ENCODE measurements around the gene FOSL1. TPM values are rescaled to one million over a fixed set of nuclear protein-coding genes. Genes with fewer than 3 reads are reported as not detected.

The FOSL1 gene
- total RNA-seq, 1 experiment from 2014 or later = 20.5 TPM

DNA sequence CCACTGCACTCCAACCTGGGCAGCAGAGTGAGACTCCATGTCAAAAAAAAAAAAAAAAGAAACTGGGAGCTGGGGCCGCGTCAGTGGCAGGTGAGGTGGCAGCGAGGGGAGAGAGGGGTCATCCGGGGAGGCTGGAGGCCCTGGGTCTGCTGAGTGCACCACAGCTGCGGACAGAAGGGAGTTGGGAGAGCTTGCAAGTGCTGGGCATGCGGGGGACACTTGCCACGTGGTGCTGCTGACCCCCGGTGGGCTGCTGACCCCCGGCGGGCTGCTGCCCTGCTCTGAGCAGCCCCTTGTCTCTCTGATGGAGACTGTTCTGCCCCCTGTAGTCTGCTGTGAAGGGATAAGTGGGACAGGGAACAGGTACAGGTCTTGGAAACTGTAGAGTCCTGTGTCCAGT lies 21.7 kb upstream of the FOSL1 start:
- DNase-seq (ENCODE audit: low spot score) (no peak), ATAC-seq (no peak)
- Mint-ChIP-seq H3K27me3 (ENCODE audit: low read depth) (no peaks in the 10 kb centered on the region), H3K36me3 (peaks cover 12% of the 10 kb centered on the region), H3K27ac (no peak overlapping the region; the same call in 1 of the 2 replicates), H3K4me3 (no peak overlapping the region), H3K9me3 (no peaks in the 10 kb centered on the region), H3K4me1 (peaks cover 7% of the 10 kb centered on the region; the same call in 1 of the 2 replicates)
- ChIA-PET POLR2A (interaction anchor here (0.6 kb wide), 1 partner anchor 23 kb away, joined by 3 read pairs; no protein-coding TSS in a partner anchor), CTCF (interaction anchor here (1.0 to 1.5 kb wide), 2 partner anchors 10 to 33 kb away, joined by 3 to 6 read pairs; partner anchors contain the start of gene FIBP)
- no peak for TF ChIP-seq ZNF232 (CRISPR knock-in tag; IDR thresholded peaks at IDR 0.05)
- TF ChIP-seq, protein P1, sequence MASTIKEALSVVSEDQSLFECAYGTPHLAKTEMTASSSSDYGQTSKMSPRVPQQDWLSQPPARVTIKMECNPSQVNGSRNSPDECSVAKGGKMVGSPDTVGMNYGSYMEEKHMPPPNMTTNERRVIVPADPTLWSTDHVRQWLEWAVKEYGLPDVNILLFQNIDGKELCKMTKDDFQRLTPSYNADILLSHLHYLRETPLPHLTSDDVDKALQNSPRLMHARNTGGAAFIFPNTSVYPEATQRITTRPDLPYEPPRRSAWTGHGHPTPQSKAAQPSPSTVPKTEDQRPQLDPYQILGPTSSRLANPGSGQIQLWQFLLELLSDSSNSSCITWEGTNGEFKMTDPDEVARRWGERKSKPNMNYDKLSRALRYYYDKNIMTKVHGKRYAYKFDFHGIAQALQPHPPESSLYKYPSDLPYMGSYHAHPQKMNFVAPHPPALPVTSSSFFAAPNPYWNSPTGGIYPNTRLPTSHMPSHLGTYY (CRISPR knock-in tag; IDR thresholded peaks at IDR 0.05) = no peak
- no peak for TF ChIP-seq NR2C2 (CRISPR knock-in tag; IDR thresholded peaks at IDR 0.05)
- TF ChIP-seq GRHL2 (CRISPR knock-in tag; IDR thresholded peaks at IDR 0.05; ENCODE audit: insufficient replicate concordance, severe bottlenecking) = no peak
- TF ChIP-seq TEAD4 (CRISPR knock-in tag; IDR thresholded peaks at IDR 0.05) = no peak
- TF ChIP-seq IRF2 (CRISPR knock-in tag; IDR thresholded peaks at IDR 0.05; ENCODE audit: borderline replicate concordance, low read depth) = no peak
- no peak for TF ChIP-seq SP1 (CRISPR knock-in tag; conservative IDR thresholded peaks at IDR 0.05)

DNA sequence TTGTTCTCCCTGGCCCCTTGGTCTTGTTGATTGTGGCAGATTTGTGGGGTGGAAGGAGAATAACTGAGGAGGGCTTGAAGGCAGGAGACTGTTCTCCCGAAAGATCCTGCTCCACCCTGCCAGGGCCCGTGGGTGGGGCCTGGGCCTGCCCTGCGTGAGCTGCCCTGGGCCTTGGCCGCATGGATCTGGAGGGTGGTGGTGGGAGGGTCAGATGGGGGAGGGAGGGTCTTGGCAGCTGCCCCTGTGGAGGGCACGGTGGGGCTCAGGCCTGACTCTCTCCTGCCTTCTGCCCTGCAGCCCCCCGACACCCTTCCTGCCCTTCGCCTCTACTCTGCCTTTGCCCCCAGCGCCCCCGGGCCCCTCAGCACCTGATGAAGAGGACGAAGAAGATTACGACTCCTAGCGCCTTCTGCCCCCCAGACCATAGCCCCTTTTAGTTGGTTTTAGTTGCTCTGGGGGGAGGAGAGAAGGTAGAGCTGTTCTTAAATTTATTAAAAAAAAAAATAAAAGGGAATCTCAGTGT lies 20.9 kb upstream of the FOSL1 start:
- CTCF ChIA-PET = interaction anchor here (0.7 to 1.5 kb wide), 3 partner anchors 11 to 37 kb away, joined by 3 to 6 read pairs (median 3); partner anchors contain the start of gene FIBP
- POLR2A ChIA-PET = no interaction called here
- Mint-ChIP-seq H3K27ac (no peak overlapping the region), H3K27me3 (ENCODE audit: low read depth) (no peaks in the 10 kb centered on the region), H3K9me3 (no peaks in the 10 kb centered on the region), H3K4me3 (peak overlapping the region; percentile 82), H3K36me3 (peaks cover 12% of the 10 kb centered on the region), H3K4me1 (peaks cover 8% of the 10 kb centered on the region; the same call in 1 of the 2 replicates)
- ATAC-seq (no peak), DNase-seq (ENCODE audit: low spot score) (no peak)
- TF ChIP-seq, protein P2, sequence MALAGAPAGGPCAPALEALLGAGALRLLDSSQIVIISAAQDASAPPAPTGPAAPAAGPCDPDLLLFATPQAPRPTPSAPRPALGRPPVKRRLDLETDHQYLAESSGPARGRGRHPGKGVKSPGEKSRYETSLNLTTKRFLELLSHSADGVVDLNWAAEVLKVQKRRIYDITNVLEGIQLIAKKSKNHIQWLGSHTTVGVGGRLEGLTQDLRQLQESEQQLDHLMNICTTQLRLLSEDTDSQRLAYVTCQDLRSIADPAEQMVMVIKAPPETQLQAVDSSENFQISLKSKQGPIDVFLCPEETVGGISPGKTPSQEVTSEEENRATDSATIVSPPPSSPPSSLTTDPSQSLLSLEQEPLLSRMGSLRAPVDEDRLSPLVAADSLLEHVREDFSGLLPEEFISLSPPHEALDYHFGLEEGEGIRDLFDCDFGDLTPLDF (CRISPR knock-in tag; IDR thresholded peaks at IDR 0.05) = no peak
- TF ChIP-seq GABPB1 (CRISPR knock-in tag; IDR thresholded peaks at IDR 0.05) (no peak), CREB1 (CRISPR knock-in tag; IDR thresholded peaks at IDR 0.05) (no peak), MXD4 (CRISPR knock-in tag; IDR thresholded peaks at IDR 0.05; ENCODE audit: borderline replicate concordance) (no peak), ZNF263 (CRISPR knock-in tag; IDR thresholded peaks at IDR 0.05; ENCODE audit: low read depth) (no peak), KAT7 (CRISPR knock-in tag; IDR thresholded peaks at IDR 0.05; ENCODE audit: borderline replicate concordance) (no peak), NFATC4 (CRISPR knock-in tag; IDR thresholded peaks at IDR 0.05) (no peak)
- TF ChIP-seq, protein P3, sequence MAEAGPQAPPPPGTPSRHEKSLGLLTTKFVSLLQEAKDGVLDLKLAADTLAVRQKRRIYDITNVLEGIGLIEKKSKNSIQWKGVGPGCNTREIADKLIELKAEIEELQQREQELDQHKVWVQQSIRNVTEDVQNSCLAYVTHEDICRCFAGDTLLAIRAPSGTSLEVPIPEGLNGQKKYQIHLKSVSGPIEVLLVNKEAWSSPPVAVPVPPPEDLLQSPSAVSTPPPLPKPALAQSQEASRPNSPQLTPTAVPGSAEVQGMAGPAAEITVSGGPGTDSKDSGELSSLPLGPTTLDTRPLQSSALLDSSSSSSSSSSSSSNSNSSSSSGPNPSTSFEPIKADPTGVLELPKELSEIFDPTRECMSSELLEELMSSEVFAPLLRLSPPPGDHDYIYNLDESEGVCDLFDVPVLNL (CRISPR knock-in tag; IDR thresholded peaks at IDR 0.05; ENCODE audit: borderline replicate concordance, low read depth) = no peak
- TF ChIP-seq, protein P4, sequence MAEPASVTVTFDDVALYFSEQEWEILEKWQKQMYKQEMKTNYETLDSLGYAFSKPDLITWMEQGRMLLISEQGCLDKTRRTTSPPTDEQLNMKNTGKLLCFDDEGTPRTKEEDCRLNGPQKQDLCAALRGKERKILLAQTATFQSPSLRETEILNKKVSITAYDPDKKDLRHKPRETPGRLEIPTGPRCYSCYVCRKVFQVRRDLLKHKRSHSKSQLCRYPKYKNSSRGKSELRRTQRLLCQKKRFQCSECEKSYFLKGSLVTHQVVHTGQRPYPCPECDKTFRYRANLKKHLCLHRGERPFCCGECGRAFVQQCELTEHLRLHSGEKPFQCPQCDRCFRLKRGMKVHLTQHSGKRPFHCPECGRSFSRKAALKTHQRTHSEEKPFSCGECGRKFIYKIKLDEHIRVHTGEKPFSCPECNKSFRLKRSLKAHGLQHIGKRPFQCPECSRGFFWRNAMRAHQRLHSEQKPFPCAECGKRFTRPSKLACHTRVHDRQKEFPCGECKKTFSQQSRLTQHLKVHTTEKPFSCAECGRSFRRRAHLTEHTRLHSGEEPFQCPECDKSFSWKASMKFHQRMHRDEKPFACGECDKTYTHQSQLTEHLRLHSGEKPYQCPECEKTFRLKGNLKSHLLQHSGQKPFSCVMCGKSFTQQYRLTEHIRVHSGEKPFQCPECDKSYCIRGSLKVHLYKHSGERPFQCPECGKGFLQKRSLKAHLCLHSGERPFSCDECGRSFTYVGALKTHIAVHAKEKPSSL (CRISPR knock-in tag; conservative IDR thresholded peaks at IDR 0.05) = no peak
- TF ChIP-seq, protein P5, sequence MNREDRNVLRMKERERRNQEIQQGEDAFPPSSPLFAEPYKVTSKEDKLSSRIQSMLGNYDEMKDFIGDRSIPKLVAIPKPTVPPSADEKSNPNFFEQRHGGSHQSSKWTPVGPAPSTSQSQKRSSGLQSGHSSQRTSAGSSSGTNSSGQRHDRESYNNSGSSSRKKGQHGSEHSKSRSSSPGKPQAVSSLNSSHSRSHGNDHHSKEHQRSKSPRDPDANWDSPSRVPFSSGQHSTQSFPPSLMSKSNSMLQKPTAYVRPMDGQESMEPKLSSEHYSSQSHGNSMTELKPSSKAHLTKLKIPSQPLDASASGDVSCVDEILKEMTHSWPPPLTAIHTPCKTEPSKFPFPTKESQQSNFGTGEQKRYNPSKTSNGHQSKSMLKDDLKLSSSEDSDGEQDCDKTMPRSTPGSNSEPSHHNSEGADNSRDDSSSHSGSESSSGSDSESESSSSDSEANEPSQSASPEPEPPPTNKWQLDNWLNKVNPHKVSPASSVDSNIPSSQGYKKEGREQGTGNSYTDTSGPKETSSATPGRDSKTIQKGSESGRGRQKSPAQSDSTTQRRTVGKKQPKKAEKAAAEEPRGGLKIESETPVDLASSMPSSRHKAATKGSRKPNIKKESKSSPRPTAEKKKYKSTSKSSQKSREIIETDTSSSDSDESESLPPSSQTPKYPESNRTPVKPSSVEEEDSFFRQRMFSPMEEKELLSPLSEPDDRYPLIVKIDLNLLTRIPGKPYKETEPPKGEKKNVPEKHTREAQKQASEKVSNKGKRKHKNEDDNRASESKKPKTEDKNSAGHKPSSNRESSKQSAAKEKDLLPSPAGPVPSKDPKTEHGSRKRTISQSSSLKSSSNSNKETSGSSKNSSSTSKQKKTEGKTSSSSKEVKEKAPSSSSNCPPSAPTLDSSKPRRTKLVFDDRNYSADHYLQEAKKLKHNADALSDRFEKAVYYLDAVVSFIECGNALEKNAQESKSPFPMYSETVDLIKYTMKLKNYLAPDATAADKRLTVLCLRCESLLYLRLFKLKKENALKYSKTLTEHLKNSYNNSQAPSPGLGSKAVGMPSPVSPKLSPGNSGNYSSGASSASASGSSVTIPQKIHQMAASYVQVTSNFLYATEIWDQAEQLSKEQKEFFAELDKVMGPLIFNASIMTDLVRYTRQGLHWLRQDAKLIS (CRISPR knock-in tag; IDR thresholded peaks at IDR 0.05; ENCODE audit: borderline replicate concordance) = no peak
- TF ChIP-seq, protein P6, sequence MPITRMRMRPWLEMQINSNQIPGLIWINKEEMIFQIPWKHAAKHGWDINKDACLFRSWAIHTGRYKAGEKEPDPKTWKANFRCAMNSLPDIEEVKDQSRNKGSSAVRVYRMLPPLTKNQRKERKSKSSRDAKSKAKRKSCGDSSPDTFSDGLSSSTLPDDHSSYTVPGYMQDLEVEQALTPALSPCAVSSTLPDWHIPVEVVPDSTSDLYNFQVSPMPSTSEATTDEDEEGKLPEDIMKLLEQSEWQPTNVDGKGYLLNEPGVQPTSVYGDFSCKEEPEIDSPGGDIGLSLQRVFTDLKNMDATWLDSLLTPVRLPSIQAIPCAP (CRISPR knock-in tag; IDR thresholded peaks at IDR 0.05) = no peak
- TF ChIP-seq, protein P7, sequence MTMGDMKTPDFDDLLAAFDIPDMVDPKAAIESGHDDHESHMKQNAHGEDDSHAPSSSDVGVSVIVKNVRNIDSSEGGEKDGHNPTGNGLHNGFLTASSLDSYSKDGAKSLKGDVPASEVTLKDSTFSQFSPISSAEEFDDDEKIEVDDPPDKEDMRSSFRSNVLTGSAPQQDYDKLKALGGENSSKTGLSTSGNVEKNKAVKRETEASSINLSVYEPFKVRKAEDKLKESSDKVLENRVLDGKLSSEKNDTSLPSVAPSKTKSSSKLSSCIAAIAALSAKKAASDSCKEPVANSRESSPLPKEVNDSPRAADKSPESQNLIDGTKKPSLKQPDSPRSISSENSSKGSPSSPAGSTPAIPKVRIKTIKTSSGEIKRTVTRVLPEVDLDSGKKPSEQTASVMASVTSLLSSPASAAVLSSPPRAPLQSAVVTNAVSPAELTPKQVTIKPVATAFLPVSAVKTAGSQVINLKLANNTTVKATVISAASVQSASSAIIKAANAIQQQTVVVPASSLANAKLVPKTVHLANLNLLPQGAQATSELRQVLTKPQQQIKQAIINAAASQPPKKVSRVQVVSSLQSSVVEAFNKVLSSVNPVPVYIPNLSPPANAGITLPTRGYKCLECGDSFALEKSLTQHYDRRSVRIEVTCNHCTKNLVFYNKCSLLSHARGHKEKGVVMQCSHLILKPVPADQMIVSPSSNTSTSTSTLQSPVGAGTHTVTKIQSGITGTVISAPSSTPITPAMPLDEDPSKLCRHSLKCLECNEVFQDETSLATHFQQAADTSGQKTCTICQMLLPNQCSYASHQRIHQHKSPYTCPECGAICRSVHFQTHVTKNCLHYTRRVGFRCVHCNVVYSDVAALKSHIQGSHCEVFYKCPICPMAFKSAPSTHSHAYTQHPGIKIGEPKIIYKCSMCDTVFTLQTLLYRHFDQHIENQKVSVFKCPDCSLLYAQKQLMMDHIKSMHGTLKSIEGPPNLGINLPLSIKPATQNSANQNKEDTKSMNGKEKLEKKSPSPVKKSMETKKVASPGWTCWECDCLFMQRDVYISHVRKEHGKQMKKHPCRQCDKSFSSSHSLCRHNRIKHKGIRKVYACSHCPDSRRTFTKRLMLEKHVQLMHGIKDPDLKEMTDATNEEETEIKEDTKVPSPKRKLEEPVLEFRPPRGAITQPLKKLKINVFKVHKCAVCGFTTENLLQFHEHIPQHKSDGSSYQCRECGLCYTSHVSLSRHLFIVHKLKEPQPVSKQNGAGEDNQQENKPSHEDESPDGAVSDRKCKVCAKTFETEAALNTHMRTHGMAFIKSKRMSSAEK (CRISPR knock-in tag; IDR thresholded peaks at IDR 0.05; ENCODE audit: borderline replicate concordance) = no peak
